Sigmoid colon (tissue), 7 donors: ENCODE results near the gene CUTC. TPM values are rescaled to one million over a fixed set of nuclear protein-coding genes. Genes with fewer than 3 reads are reported as not detected.

Experiments used
- DNase-seq: peaks from one replicate; pipeline ENCODE4 v3.0.0-alpha.2; 2019
- H3K27ac ChIP-seq, 4 donors: fragments of 200-600 bp; sonication (generic); one replicate each; pipeline ENCODE4 v1.5.1; 2016 to 2019; ENCODE audit warnings: mild to moderate bottlenecking in 1 of 4
- H3K27me3 ChIP-seq, 3 donors: fragments of 200-600 bp; sonication (generic); one replicate each; pipeline ENCODE4 v1.5.1; 2019; ENCODE audit warnings: mild to moderate bottlenecking in 1 of 3
- H3K36me3 ChIP-seq, 4 donors: fragments of 200-600 bp; sonication (generic); one replicate each; pipeline ENCODE4 v1.5.1; 2016 to 2019
- H3K4me1 ChIP-seq, 4 donors: fragments of 200-600 bp; sonication (generic); one replicate each; pipeline ENCODE4 v1.5.1; 2017 to 2019
- H3K4me3 ChIP-seq, 4 donors: fragments of 200-600 bp; sonication (generic); one replicate each; pipeline ENCODE4 v1.5.1; 2017 to 2019; ENCODE audit warnings: mild to moderate bottlenecking in 2 of 4, moderate library complexity in 1 of 4
- H3K9me3 ChIP-seq, 4 donors: fragments of 200-600 bp in 3 of 4; sonication (generic) in 3 of 4; one replicate each; pipeline versions ENCODE4 v1.5.1 to v1.6.1; 2013 to 2019
- CTCF ChIP-seq, 4 experiments: fragments of 450-650 bp in 3 of 4; fragments of 200-600 bp in 1 of 4; IDR thresholded peaks; one replicate each; pipeline ENCODE4 v1.5.1; 2016 to 2019; ENCODE audit warnings: antibody characterized with exemption in 4 of 4, mild to moderate bottlenecking in 3 of 4, moderate library complexity in 2 of 4
- EP300 ChIP-seq, 4 donors: sonication (generic); formaldehyde crosslinking; IDR thresholded peaks; one replicate each; pipeline ENCODE4 v1.6.1; 2017; ENCODE audit warnings: antibody characterized with exemption in 4 of 4
- POLR2A ChIP-seq, 2 donors: fragments of 450-650 bp; IDR thresholded peaks; one replicate each; pipeline ENCODE4 v1.6.1; 2016; ENCODE audit warnings: antibody characterized with exemption in 2 of 2, mild to moderate bottlenecking in 2 of 2, moderate library complexity in 2 of 2
- POLR2AphosphoS5 ChIP-seq, 4 donors: sonication (generic); formaldehyde crosslinking; IDR thresholded peaks; one replicate each; pipeline ENCODE4 v1.6.1; 2017; ENCODE audit warnings: antibody characterized with exemption in 4 of 4
- WGBS, 2 donors: extraction: QIAGEN DNeasy Blood & Tissue Kit; methylation state at CpG; one replicate each; pipeline ENCODE4 v1.1.7; 2013; 5-methylcytosine and 5-hydroxymethylcytosine counted together
- intact Hi-C: fragments of 100-400 bp; cut with DNase I; formaldehyde crosslinking; loops from one replicate; pipeline ENCODE4 v1.15.1; 2023
- polyA plus RNA-seq, 3 donors: library from polyadenylated mRNA; stranded (reverse); fragments of 200-250 nt; gene quantifications; one replicate each; pipeline ENCODE4 v1.2.3, GENCODE V29; 2013
- total RNA-seq, 4 donors: library from RNA; depleted of rRNA; stranded (reverse); fragments of >200 nt; gene quantifications; one replicate each; pipeline ENCODE4 v1.1.0, GENCODE V29; 2016
- donor health status: healthy with polysubstance abuse.
- donor health status: Bipolar disorder and iron deficiency.
- donor health status: healthy.

Gene CUTC
- total and polyA plus RNA-seq, 7 donors: 16.4 to 30.7 (median 29.4) TPM

GRCh38 chr10:99711129-99711719, 20.8 kb upstream of the CUTC start:
- H3K36me3 ChIP-seq: peaks cover 0 to 42% (median 8%) of the 10 kb centered on the region in 4 donors
- no peak for DNase-seq
- no peak for TF ChIP-seq EP300 (IDR thresholded peaks at IDR 0.05)
- no peak for TF ChIP-seq POLR2AphosphoS5 (IDR thresholded peaks at IDR 0.05)
- TF ChIP-seq CTCF (IDR thresholded peaks at IDR 0.05): peak; percentile 11 to 55 (median 34)
- H3K4me1 ChIP-seq: peaks cover 0 to 37% (median 34%) of the 10 kb centered on the region in 4 donors
- intact Hi-C loops: loop anchor here (2.0 to 5.0 kb wide), 3 partner anchors 80 to 279 kb away; partner anchors contain the start of genes GOT1 and SLC25A28
- peak overlapping the region in 1 of 4 donors; percentile 86 for H3K27ac ChIP-seq
- H3K27me3 ChIP-seq: no peaks in the 10 kb centered on the region
- H3K9me3 ChIP-seq: no peaks in the 10 kb centered on the region
- no peak overlapping the region for H3K4me3 ChIP-seq

GRCh38 chr10:99714446-99714845, 17.6 kb upstream of the CUTC start:
- no peak overlapping the region for H3K27ac ChIP-seq

GRCh38 chr10:99720387-99720786, 11.6 kb upstream of the CUTC start:
- H3K4me3 ChIP-seq: no peak overlapping the region
- intact Hi-C loops: no loop called here
- H3K27ac ChIP-seq: no peak overlapping the region
- no peaks in the 10 kb centered on the region for H3K27me3 ChIP-seq
- H3K36me3 ChIP-seq: peaks cover 10 to 95% (median 45%) of the 10 kb centered on the region in 4 donors
- DNase-seq: no peak
- no peaks in the 10 kb centered on the region for H3K4me1 ChIP-seq
- no peak for TF ChIP-seq EP300 (IDR thresholded peaks at IDR 0.05)
- TF ChIP-seq POLR2AphosphoS5 (IDR thresholded peaks at IDR 0.05): no peak
- TF ChIP-seq CTCF (IDR thresholded peaks at IDR 0.05): no peak
- no peak for TF ChIP-seq POLR2A (IDR thresholded peaks at IDR 0.05)
- 86 to 90% methylated on average over 2 of the region's 2 CpGs for WGBS, 2 donors
- H3K9me3 ChIP-seq: no peaks in the 10 kb centered on the region

More at GRCh38 chr10:99714446-99714845, 17.6 kb upstream of the CUTC start:
- 92 to 94% methylated on average over 5 of the region's 5 CpGs for WGBS, 2 donors
- Histone ChIP-seq H3K4me3 (no peak overlapping the region), H3K4me1 (peaks cover 0 to 15% (median 14%) of the 10 kb centered on the region in 4 donors), H3K36me3 (peaks cover 0 to 74% (median 22%) of the 10 kb centered on the region in 4 donors), H3K27me3 (no peaks in the 10 kb centered on the region), H3K9me3 (no peaks in the 10 kb centered on the region)
- DNase-seq: no peak
- TF ChIP-seq EP300 (IDR thresholded peaks at IDR 0.05) (no peak), POLR2A (IDR thresholded peaks at IDR 0.05) (no peak), POLR2AphosphoS5 (IDR thresholded peaks at IDR 0.05) (no peak), CTCF (IDR thresholded peaks at IDR 0.05) (no peak)
- intact Hi-C loops: loop anchor here (5.0 kb wide), 1 partner anchor 282 kb away; the partner anchor contains the start of gene GOT1

GRCh38 chr10:99730026-99730425, 2.0 kb upstream of the CUTC start:
- Histone ChIP-seq H3K4me1 (peaks cover 0 to 27% (median 22%) of the 10 kb centered on the region in 4 donors), H3K27me3 (no peaks in the 10 kb centered on the region), H3K4me3 (no peak overlapping the region), H3K36me3 (peaks cover 0 to 36% (median 11%) of the 10 kb centered on the region in 4 donors), H3K9me3 (no peaks in the 10 kb centered on the region), H3K27ac (no peak overlapping the region)
- 98 to 100% methylated on average over 1 of the region's 1 CpG for WGBS, 2 donors
- intact Hi-C loops: no loop called here
- TF ChIP-seq CTCF (IDR thresholded peaks at IDR 0.05) (no peak), POLR2AphosphoS5 (IDR thresholded peaks at IDR 0.05) (no peak)
- no peak for DNase-seq
